ENCODE measurements around the gene PCDH9.

DNA sequence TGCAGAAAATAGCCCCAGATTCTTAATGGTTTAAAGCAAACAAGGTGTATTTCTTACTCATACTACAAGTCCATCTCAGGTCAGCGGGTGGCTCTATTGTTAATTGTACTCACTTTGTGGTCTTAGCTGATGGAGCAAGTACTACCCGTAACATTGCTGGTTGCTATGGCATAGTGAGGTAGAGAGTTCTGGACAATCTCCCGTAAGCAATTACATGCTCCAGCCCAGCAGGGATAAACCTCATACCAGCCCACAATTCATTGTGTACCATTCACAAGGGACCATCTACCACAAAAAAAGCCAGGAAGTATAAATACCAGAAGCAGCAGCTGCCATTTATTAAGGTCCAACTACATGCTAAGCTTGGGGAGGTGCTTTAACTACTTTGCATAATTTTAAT, 167.1 kb downstream of the PCDH9 start:
- TF ChIP-seq, protein P1, sequence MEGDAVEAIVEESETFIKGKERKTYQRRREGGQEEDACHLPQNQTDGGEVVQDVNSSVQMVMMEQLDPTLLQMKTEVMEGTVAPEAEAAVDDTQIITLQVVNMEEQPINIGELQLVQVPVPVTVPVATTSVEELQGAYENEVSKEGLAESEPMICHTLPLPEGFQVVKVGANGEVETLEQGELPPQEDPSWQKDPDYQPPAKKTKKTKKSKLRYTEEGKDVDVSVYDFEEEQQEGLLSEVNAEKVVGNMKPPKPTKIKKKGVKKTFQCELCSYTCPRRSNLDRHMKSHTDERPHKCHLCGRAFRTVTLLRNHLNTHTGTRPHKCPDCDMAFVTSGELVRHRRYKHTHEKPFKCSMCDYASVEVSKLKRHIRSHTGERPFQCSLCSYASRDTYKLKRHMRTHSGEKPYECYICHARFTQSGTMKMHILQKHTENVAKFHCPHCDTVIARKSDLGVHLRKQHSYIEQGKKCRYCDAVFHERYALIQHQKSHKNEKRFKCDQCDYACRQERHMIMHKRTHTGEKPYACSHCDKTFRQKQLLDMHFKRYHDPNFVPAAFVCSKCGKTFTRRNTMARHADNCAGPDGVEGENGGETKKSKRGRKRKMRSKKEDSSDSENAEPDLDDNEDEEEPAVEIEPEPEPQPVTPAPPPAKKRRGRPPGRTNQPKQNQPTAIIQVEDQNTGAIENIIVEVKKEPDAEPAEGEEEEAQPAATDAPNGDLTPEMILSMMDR (IDR thresholded peaks at IDR 0.05) = no peak
- TF ChIP-seq POLR2A (IDR thresholded peaks at IDR 0.05) = no peak

All from right lobe of liver (tissue), 4 donors.